GM21360 (cell line): ENCODE results near the gene FAM20C.
"Not testable (repeated sequence)": the region's sequence is repeated elsewhere in the genome, so short reads cannot be mapped to it uniquely, and the experiment has no call there.

Experiments used
- ATAC-seq: cut with Tn5 transposase; IDR thresholded peaks from one replicate; pipeline ENCODE4 v1.9.1; 2021; ENCODE audit warnings: mild to moderate bottlenecking, moderate library complexity; ENCODE audit not compliant: unreplicated experiment

Gene FAM20C

GRCh38 chr7:171912-172515, 20.4 kb upstream of the FAM20C start:
- ATAC-seq, result no peak

- no peak for ATAC-seq
Measured at GRCh38 chr7:173209-173918, 19.0 kb upstream of the FAM20C start.

- ATAC-seq, result no peak
Measured at GRCh38 chr7:174716-175115, 17.7 kb upstream of the FAM20C start.

GRCh38 chr7:175955-176354, 16.4 kb upstream of the FAM20C start:
- ATAC-seq, result no peak

GRCh38 chr7:176381-176780, 16.0 kb upstream of the FAM20C start:
- ATAC-seq, result no peak

GRCh38 chr7:176786-177459, 15.4 kb upstream of the FAM20C start:
- no peak for ATAC-seq

- no peak for ATAC-seq
Measured at GRCh38 chr7:178444-178843, 13.9 kb upstream of the FAM20C start.

- no peak for ATAC-seq
Measured at GRCh38 chr7:179209-179681, 13.1 kb upstream of the FAM20C start.

- no peak for ATAC-seq
Measured at GRCh38 chr7:179948-180694, 12.2 kb upstream of the FAM20C start.

- ATAC-seq, result no peak
Measured at GRCh38 chr7:181738-182137, 10.6 kb upstream of the FAM20C start.

- ATAC-seq, result not testable (repeated sequence)
Measured at GRCh38 chr7:182502-182901, 9.9 kb upstream of the FAM20C start.

- ATAC-seq, result no peak
Measured at GRCh38 chr7:183496-184292, 8.7 kb upstream of the FAM20C start.

- ATAC-seq, result no peak
Measured at GRCh38 chr7:184294-185264, 7.8 kb upstream of the FAM20C start.

- no peak for ATAC-seq
Measured at GRCh38 chr7:186516-187113, 5.8 kb upstream of the FAM20C start.

GRCh38 chr7:187227-187927, 5.0 kb upstream of the FAM20C start:
- no peak for ATAC-seq

GRCh38 chr7:188174-188573, 4.2 kb upstream of the FAM20C start:
- no peak for ATAC-seq

GRCh38 chr7:188727-189500, 3.5 kb upstream of the FAM20C start:
- ATAC-seq, result no peak

GRCh38 chr7:189719-190118, 2.7 kb upstream of the FAM20C start:
- no peak for ATAC-seq
